ENCODE measurements around the gene ANGPT4. TPM values are rescaled to one million over a fixed set of nuclear protein-coding genes. Genes with fewer than 3 reads are reported as not detected.
A peak's percentile ranks its signal among the peaks of the same experiment; 100 is the strongest.

The ANGPT4 gene
- total and polyA plus RNA-seq, 2 of the 13 experiments (the other 11 are each of a cell fraction or from before 2014, with no cell fraction given), result not detected

GRCh38 chr20:841568-842546 is 74.3 kb downstream of the ANGPT4 start (continued):
- TF ChIP-seq ZNF10 (CRISPR knock-in tag; IDR thresholded peaks at IDR 0.05; ENCODE audit: borderline replicate concordance, low read depth) (no peak), KDM3A (CRISPR knock-in tag; IDR thresholded peaks at IDR 0.05; ENCODE audit: low read depth) (no peak), ZNF142 (CRISPR knock-in tag; IDR thresholded peaks at IDR 0.05) (no peak), ZUFSP (CRISPR knock-in tag; IDR thresholded peaks at IDR 0.05; ENCODE audit: borderline replicate concordance) (no peak), HDAC6 (IDR thresholded peaks at IDR 0.05; ENCODE audit: low read depth, low read length) (no peak), ZZZ3 (CRISPR knock-in tag; IDR thresholded peaks at IDR 0.05; ENCODE audit: borderline replicate concordance) (no peak), GMEB2 (CRISPR knock-in tag; IDR thresholded peaks at IDR 0.05; ENCODE audit: low read depth) (no peak), LBX2 (CRISPR knock-in tag; IDR thresholded peaks at IDR 0.05; ENCODE audit: borderline replicate concordance) (no peak), FOXK1 (CRISPR knock-in tag; IDR thresholded peaks at IDR 0.05; ENCODE audit: borderline replicate concordance, low read depth) (no peak), MLX (CRISPR knock-in tag; IDR thresholded peaks at IDR 0.05) (no peak), ZNF7 (CRISPR knock-in tag; IDR thresholded peaks at IDR 0.05) (no peak), SALL1 (CRISPR knock-in tag; IDR thresholded peaks at IDR 0.05) (peak; percentile 1; the same call in 1 of the 2 replicates), ZNF639 (CRISPR knock-in tag; conservative IDR thresholded peaks at IDR 0.05) (no peak), ZNF562 (CRISPR knock-in tag; IDR thresholded peaks at IDR 0.05; ENCODE audit: borderline replicate concordance) (no peak), RBFOX2 (IDR thresholded peaks at IDR 0.05; ENCODE audit: low read depth, low read length) (no peak), SRF (IDR thresholded peaks at IDR 0.05; ENCODE audit: low read depth, low read length) (no peak)
